Endothelial cell of umbilical vein (primary cell): ENCODE results near the gene ENPP3. TPM values are rescaled to one million over a fixed set of nuclear protein-coding genes. Genes with fewer than 3 reads are reported as not detected.

ENCODE experiments used
- BruUV-seq: library from RNA; stranded (reverse); fragments of 400-500 nt; replicated peaks from 2 replicates; lab custom pipeline; 2021; lab: Mats Ljungman, UMichigan
- CTCF ChIA-PET: fragments of 300-600, 350-600 bp; sonication (Branson Sonifier 250); formaldehyde crosslinking; loops from one replicate; lab custom pipeline; 2021; ENCODE audit warnings: antibody characterized with exemption, inconsistent platforms; lab: Charles Lee
- POLR2A ChIA-PET: fragments of 300-600, 350-600 bp; sonication (Branson Sonifier 250); formaldehyde crosslinking; loops from one replicate; lab custom pipeline; 2021; ENCODE audit warnings: antibody characterized with exemption, inconsistent platforms; lab: Charles Lee
- DNase-seq: peaks from one replicate; pipeline ENCODE4 v3.0.0-alpha.2; 2011; ENCODE audit warnings: low read depth, low spot score
- FAIRE-seq: peaks from 2 replicates; lab custom pipeline; 2011; peaks lifted over from hg19 to GRCh38; lab: Jason Lieb, UNC
- H2AFZ ChIP-seq: 2 replicates; pipeline ENCODE4 v1.6.0; 2012; ENCODE audit warnings: low read depth, low read length, control low read depth, inconsistent platforms
- H3K27ac ChIP-seq: 2 replicates; pipeline ENCODE4 v1.5.1; 2011; ENCODE audit warnings: low read depth, mild to moderate bottlenecking, control low read depth, low read length, moderate library complexity; ENCODE audit not compliant: insufficient read depth
- H3K27me3 ChIP-seq, 2 experiments: 2 replicates each; pipeline versions ENCODE4 v1.6.0 to v1.6.1; 2011; ENCODE audit warnings: low read length in 2 of 2, mixed read lengths in 1 of 2; ENCODE audit not compliant: control insufficient read depth in 2 of 2, insufficient read depth in 2 of 2
- H3K36me3 ChIP-seq, 2 experiments: 2 replicates in 1 of 2; 3 replicates in 1 of 2; pipeline ENCODE4 v1.5.1; 2011; ENCODE audit warnings: low read length in 2 of 2, mild to moderate bottlenecking in 1 of 2, moderate library complexity in 1 of 2; ENCODE audit not compliant: control insufficient read depth in 2 of 2, insufficient read depth in 2 of 2; ENCODE audit errors: extremely low read depth in 1 of 2
- H3K4me1 ChIP-seq: 3 replicates; pipeline ENCODE4 v1.5.1; 2011; ENCODE audit warnings: mild to moderate bottlenecking, low read length; ENCODE audit not compliant: control insufficient read depth, insufficient read depth; ENCODE audit errors: extremely low read depth
- H3K4me2 ChIP-seq: 2 replicates; pipeline ENCODE4 v1.6.1; 2011; ENCODE audit warnings: low read length, control low read depth, mixed read lengths; ENCODE audit not compliant: insufficient read depth
- H3K4me3 ChIP-seq, 3 experiments: fragments of 200-600 bp in 1 of 3; sonication (generic), shearing (Covaris generic) in 1 of 3; replicated peaks in 1 of 3; 2 replicates each; pipeline ENCODE4 v1.5.1; 2011 to 2016; ENCODE audit warnings: control low read depth in 3 of 3, low read length in 3 of 3, mild to moderate bottlenecking in 2 of 3, inconsistent platforms in 1 of 3, low read depth in 1 of 3, moderate library complexity in 1 of 3; ENCODE audit not compliant: insufficient read depth in 1 of 3
- H3K79me2 ChIP-seq: 2 replicates; pipeline ENCODE4 v1.6.0; 2012; ENCODE audit warnings: low read length, inconsistent platforms; ENCODE audit not compliant: control insufficient read depth, insufficient read depth
- H3K9ac ChIP-seq: replicated peaks from 2 replicates; pipeline ENCODE3; 2011; ENCODE audit warnings: low read length, control low read depth; ENCODE audit not compliant: insufficient read depth; ENCODE audit errors: extremely low read depth
- H3K9me1 ChIP-seq: replicated peaks from 3 replicates; pipeline ENCODE4 v1.6.0; 2011; ENCODE audit warnings: mild to moderate bottlenecking, low read length; ENCODE audit not compliant: control insufficient read depth, insufficient read depth; ENCODE audit errors: extremely low read depth
- H3K9me3 ChIP-seq: replicated peaks from 2 replicates; pipeline ENCODE4 v1.5.1; 2012; ENCODE audit warnings: low read length, inconsistent platforms; ENCODE audit not compliant: control insufficient read depth, insufficient read depth
- H4K20me1 ChIP-seq: replicated peaks from 2 replicates; pipeline ENCODE3; 2011; ENCODE audit warnings: mild to moderate bottlenecking, low read length; ENCODE audit not compliant: control insufficient read depth, insufficient read depth; ENCODE audit errors: extremely low read depth
- CTCF ChIP-seq, 2 donors: IDR thresholded peaks; 1 replicate in 1 of 2; 2 replicates in 1 of 2; pipeline ENCODE4 v1.5.1; 2011; ENCODE audit warnings: low read length in 2 of 2, mild to moderate bottlenecking in 2 of 2, moderate library complexity in 2 of 2, control low read depth in 1 of 2, inconsistent platforms in 1 of 2, low read depth in 1 of 2; ENCODE audit not compliant: insufficient read depth in 1 of 2; ENCODE audit errors: extremely low read depth in 1 of 2
- FOS ChIP-seq: IDR thresholded peaks from 2 replicates; pipeline ENCODE4 v1.6.1; 2011; ENCODE audit warnings: mild to moderate bottlenecking, low read length, moderate library complexity, borderline replicate concordance; ENCODE audit not compliant: insufficient read depth
- JUN ChIP-seq: IDR thresholded peaks from 2 replicates; pipeline ENCODE4 v1.6.1; 2011; ENCODE audit warnings: borderline replicate concordance, low read depth; ENCODE audit not compliant: insufficient read length, insufficient read depth
- MAX ChIP-seq: IDR thresholded peaks from 2 replicates; pipeline ENCODE4 v1.6.1; 2011; ENCODE audit not compliant: insufficient read depth, insufficient read length
- MYC ChIP-seq: IDR thresholded peaks from one replicate; pipeline ENCODE4 v1.6.1; 2011; ENCODE audit warnings: mild to moderate bottlenecking, low read depth, low read length
- POLR2A ChIP-seq: IDR thresholded peaks from 2 replicates; pipeline ENCODE4 v1.6.1; 2012; ENCODE audit warnings: low read depth, mild to moderate bottlenecking, control low read depth, low read length
- POLR2AphosphoS5 ChIP-seq: IDR thresholded peaks from 2 replicates; pipeline ENCODE4 v1.6.1; 2012; ENCODE audit warnings: low read depth, mild to moderate bottlenecking, control low read depth, low read length, moderate library complexity; ENCODE audit not compliant: insufficient read depth
- dilution Hi-C: fragments of 300-500 bp; cut with MboI; formaldehyde crosslinking; loops from one replicate; pipeline ENCODE4 v1.15.0; 2019; ENCODE audit warnings: low sequenced_read_pairs; ENCODE audit not compliant: extremely low pct_ligation_motif_present
- intact Hi-C: fragments of 100-400 bp; cut with micrococcal nuclease; formaldehyde crosslinking; loops from one replicate; pipeline ENCODE4 v1.10.0; 2022
- polyA plus RNA-seq, 4 experiments: library from polyadenylated mRNA; depleted of rRNA in 3 of 4; stranded (reverse) in 3 of 4; unstranded in 1 of 4; fragments of >200 nt; gene quantifications; 2 replicates each; pipeline versions ENCODE4 v1.2.1 to v1.2.3, GENCODE V29; 2011 to 2012; ENCODE audit warnings: missing spikeins in 1 of 4
- total RNA-seq: library from RNA; stranded (reverse); gene quantifications from 2 replicates; pipeline ENCODE4 v1.2.3, GENCODE V29; 2021

ENPP3 gene
- total and polyA plus RNA-seq, 2 donors (not counting 3 experiments of a cell fraction or from before 2014, with no cell fraction given): not detected

GRCh38 chr6:131733376-131734016, 96.4 kb downstream of the ENPP3 start:
- FAIRE-seq: peak; percentile 89
- Histone ChIP-seq H3K79me2 (no peaks in the 10 kb centered on the region), H3K27me3 (no peaks in the 10 kb centered on the region), H2AFZ (peak overlapping the region; percentile 55), H3K27ac (peak overlapping the region; percentile 47), H3K36me3 (no peaks in the 10 kb centered on the region), H3K9me1 (no peaks in the 10 kb centered on the region), H3K9me3 (no peaks in the 10 kb centered on the region), H3K4me2 (peak overlapping the region; percentile 52), H3K4me1 (no peaks in the 10 kb centered on the region), H4K20me1 (no peaks in the 10 kb centered on the region), H3K9ac (no peak overlapping the region), H3K4me3 (no peak overlapping the region)
- dilution Hi-C loops (no loop called here), intact Hi-C loops (no loop called here)
- DNase-seq: peak; percentile 28
- ChIA-PET CTCF (no interaction called here), POLR2A (no interaction called here)
- TF ChIP-seq JUN (no peak), MYC (no peak), POLR2A (no peak), FOS (no peak), MAX (no peak), POLR2AphosphoS5 (no peak), CTCF (IDR thresholded peaks at IDR 0.05; ENCODE audit: extremely low read depth in 1 of 2, insufficient read depth in 1 of 2, low read depth in 1 of 2, low read length in 2 of 2) (no peak)
- BruUV-seq: TSS peak; percentile 99
